H1 (cell line): ENCODE data around the gene KLF18. TPM values are rescaled to one million over a fixed set of nuclear protein-coding genes. Genes with fewer than 3 reads are reported as not detected.

ENCODE experiments used
- polyA plus RNA-seq, 7 experiments: library from polyadenylated mRNA; depleted of rRNA in 3 of 7; stranded (reverse) in 5 of 7; unstranded in 2 of 7; fragments of >200 nt in 5 of 7; fragments of 200-250 nt in 2 of 7; gene quantifications; 1 replicate in 5 of 7; 2 replicates in 1 of 7; 4 replicates in 1 of 7; pipeline versions ENCODE4 v1.2.1 to v1.2.3, GENCODE V29; 2011 to 2013; ENCODE audit warnings: missing spikeins in 2 of 7, mixed read lengths in 2 of 7
- total RNA-seq: library from RNA; stranded (reverse); fragmentation: NEBNext Ultra II Directional; extraction: Animal tissue kit (Norgen Biotek cat#: 25700); gene quantifications from 2 replicates; pipeline ENCODE4 v1.2.1, GENCODE V29; 2021
- TF ChIP-seq, protein P1 (sequence below): IDR thresholded peaks from 2 replicates; pipeline ENCODE4 v1.6.1; 2011; ENCODE audit warnings: low read depth, mild to moderate bottlenecking, low read length; ENCODE audit not compliant: insufficient read depth

Gene KLF18
- total and polyA plus RNA-seq, 2 of the 8 experiments (the other 6 are each of a cell fraction or from before 2014, with no cell fraction given), result 0.09 to 0.15 TPM

DNA sequence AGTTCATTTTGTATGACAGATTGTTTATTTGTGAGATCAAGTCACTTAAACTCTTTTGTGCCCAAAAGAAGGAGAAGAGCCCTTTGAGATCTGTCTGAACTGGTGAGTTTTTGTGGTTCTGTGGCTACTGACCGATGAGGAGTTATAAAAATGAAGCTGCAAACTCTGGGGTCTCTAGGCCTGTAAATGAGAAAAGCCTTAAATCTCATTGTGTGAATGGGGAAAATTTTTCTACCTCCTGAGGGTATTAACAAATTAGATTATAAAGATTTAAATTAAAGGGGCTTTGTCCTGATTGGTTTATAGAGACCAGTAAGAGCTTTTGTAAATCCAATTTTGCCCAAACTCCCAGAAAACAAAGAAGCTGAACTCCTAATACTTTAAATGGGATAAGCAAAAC, 32.5 kb downstream of the KLF18 start (continued):
- TF ChIP-seq, protein P1, sequence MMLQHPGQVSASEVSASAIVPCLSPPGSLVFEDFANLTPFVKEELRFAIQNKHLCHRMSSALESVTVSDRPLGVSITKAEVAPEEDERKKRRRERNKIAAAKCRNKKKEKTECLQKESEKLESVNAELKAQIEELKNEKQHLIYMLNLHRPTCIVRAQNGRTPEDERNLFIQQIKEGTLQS, result no peak
